Vagina (tissue), 2 donors: ENCODE measurements around the gene NTN4.
"Not testable (repeated sequence)": the region's sequence is repeated elsewhere in the genome, so short reads cannot be mapped to it uniquely, and the experiment has no call there.

Experiments used
- CTCF ChIP-seq, 3 experiments: fragments of 450-650 bp in 2 of 3; fragments of 200-600 bp in 1 of 3; sonication (generic) in 1 of 3; IDR thresholded peaks; one replicate each; pipeline ENCODE4 v1.5.1; 2017 to 2019; ENCODE audit warnings: antibody characterized with exemption in 3 of 3, mild to moderate bottlenecking in 2 of 3, moderate library complexity in 2 of 3
- POLR2A ChIP-seq, 2 donors: fragments of 450-650 bp; IDR thresholded peaks; one replicate each; pipeline ENCODE4 v1.6.1; 2017; ENCODE audit warnings: antibody characterized with exemption in 2 of 2, mild to moderate bottlenecking in 2 of 2, moderate library complexity in 2 of 2

GRCh38 chr12:95775466-95775865 lies 15.1 kb downstream of the NTN4 start:
- not testable (repeated sequence) for TF ChIP-seq POLR2A, CTCF (IDR thresholded peaks at IDR 0.05)
